GM21447 (cell line): Measurements from ENCODE around the gene RAX2.
"Not testable (repeated sequence)": the region's sequence is repeated elsewhere in the genome, so short reads cannot be mapped to it uniquely, and the experiment has no call there.

Source experiments
- ATAC-seq: cut with Tn5 transposase; IDR thresholded peaks from one replicate; pipeline ENCODE4 v1.9.1; 2021; ENCODE audit not compliant: unreplicated experiment

Gene RAX2

GRCh38 chr19:3778899-3779723 lies 7.1 kb upstream of the RAX2 start:
- no peak for ATAC-seq

- ATAC-seq: no peak
Measured at GRCh38 chr19:3778104-3778867, 6.3 kb upstream of the RAX2 start.

- ATAC-seq: no peak
Measured at GRCh38 chr19:3776479-3777040, 4.5 kb upstream of the RAX2 start.

- no peak for ATAC-seq
Measured at GRCh38 chr19:3775831-3776230, 3.8 kb upstream of the RAX2 start.

GRCh38 chr19:3775374-3775711 lies 3.3 kb upstream of the RAX2 start:
- ATAC-seq: no peak

GRCh38 chr19:3774621-3775373 lies 2.8 kb upstream of the RAX2 start:
- no peak for ATAC-seq

- ATAC-seq: no peak
Measured at GRCh38 chr19:3773814-3774515, 1.9 kb upstream of the RAX2 start.

- ATAC-seq: no peak
Measured at GRCh38 chr19:3771000-3771905, 775 bp downstream of the RAX2 start.

GRCh38 chr19:3770136-3770999 lies 1.7 kb downstream of the RAX2 start:
- ATAC-seq: no peak

- no peak for ATAC-seq
Measured at GRCh38 chr19:3769494-3769893, 2.5 kb downstream of the RAX2 start.

- no peak for ATAC-seq
Measured at GRCh38 chr19:3768748-3769099, 3.3 kb downstream of the RAX2 start.

- ATAC-seq: no peak
Measured at GRCh38 chr19:3768015-3768747, 3.8 kb downstream of the RAX2 start.

- ATAC-seq: no peak
Measured at GRCh38 chr19:3767050-3767449, 5.0 kb downstream of the RAX2 start.

- no peak for ATAC-seq
Measured at GRCh38 chr19:3766520-3766919, 5.5 kb downstream of the RAX2 start.

GRCh38 chr19:3765757-3766156 lies 6.3 kb downstream of the RAX2 start:
- not testable (repeated sequence) for ATAC-seq

- no peak for ATAC-seq
Measured at GRCh38 chr19:3765121-3765520, 6.9 kb downstream of the RAX2 start.

- ATAC-seq: peak; percentile 66
Measured at GRCh38 chr19:3762501-3763459, 9.2 kb downstream of the RAX2 start, which contains the start of gene MRPL54. Gene MRPL54, plus strand, starts transcription at chr19:3762682. Its CDS starts 19 bp downstream, at chr19:3762701.
